GM21737 (cell line): ENCODE measurements around the gene SETBP1.

ENCODE experiments used
- ATAC-seq: cut with Tn5 transposase; IDR thresholded peaks from one replicate; pipeline ENCODE4 v1.9.1; 2021; ENCODE audit warnings: mild to moderate bottlenecking, moderate library complexity; ENCODE audit not compliant: unreplicated experiment

Gene SETBP1

GRCh38 chr18:44859263-44859662 is 178.6 kb downstream of the SETBP1 start:
- ATAC-seq: no peak

DNA sequence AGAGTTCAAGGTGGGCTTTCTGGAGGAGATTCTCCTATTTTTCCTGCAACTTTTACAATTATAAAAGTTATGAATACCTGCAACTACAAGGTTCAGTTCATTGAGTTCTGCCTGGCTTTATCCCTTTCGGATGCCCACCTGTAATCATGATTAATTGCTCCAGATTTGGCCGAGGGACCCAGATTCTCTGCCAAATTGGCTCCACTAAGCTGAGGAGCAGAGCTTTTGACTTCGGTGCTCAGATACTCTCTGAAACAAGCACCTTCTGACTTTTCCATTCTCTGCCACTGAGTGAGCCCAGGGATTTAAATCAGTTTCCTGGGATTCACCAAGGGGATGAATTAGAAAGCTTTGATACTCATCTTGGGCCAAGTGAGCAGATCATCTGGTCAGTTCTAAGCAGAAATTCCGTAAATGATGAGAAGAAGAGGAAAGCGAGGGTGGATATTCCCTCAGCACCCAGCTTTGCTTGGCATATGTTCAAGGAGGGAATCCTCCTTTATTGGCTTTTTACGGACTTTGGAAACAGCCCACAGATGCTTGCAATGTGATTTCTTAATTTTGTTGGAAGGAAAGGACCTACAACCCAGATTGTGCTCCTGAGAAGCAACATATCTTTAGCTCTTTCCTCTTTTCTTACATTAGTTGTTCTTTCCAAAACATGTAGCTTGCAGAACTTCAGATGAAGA is 179.2 kb downstream of the SETBP1 start:
- ATAC-seq: no peak

DNA sequence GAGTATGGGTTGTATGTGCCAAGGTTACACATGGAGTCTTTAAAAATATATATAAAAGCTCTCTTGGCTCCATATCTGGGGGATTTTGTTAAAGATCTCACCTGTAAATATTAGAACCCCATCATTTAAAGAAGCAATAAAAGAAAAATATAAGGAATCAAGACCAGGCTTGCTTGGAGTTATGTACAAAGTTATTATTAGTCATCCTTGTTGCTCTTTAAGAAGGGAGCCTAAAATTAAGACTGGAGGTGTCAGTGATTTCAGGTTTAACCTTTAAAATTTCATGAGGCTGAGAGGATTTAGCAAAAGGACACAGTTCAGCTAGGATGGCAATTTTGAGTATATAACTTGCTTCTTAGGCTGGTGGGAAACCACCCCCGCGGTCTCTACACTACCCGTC is 181.4 kb downstream of the SETBP1 start:
- no peak for ATAC-seq

- ATAC-seq: no peak
Measured at GRCh38 chr18:44866103-44866502, 185.4 kb downstream of the SETBP1 start.

DNA sequence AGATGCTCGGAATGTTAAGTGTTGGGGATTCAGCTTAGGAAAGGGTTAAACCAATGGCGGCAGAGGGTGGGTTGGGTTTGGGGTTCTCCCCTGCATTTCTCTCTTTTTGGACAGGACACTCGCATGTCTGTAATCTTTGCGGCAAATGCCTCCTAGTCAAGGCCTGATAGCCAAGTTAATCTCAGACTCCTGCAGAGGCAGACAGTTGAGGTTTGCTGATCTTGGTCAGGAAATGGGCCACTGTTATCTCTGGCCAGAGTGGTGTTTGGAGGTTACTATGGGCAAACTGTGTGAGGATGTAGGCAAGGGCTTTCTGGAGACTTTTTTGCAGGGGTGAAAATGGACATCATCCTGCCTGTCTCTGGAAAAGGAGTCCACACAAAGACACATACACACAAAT is 188.8 kb downstream of the SETBP1 start:
- no peak for ATAC-seq

- no peak for ATAC-seq
Measured at GRCh38 chr18:44870631-44871502, 190.2 kb downstream of the SETBP1 start.

DNA sequence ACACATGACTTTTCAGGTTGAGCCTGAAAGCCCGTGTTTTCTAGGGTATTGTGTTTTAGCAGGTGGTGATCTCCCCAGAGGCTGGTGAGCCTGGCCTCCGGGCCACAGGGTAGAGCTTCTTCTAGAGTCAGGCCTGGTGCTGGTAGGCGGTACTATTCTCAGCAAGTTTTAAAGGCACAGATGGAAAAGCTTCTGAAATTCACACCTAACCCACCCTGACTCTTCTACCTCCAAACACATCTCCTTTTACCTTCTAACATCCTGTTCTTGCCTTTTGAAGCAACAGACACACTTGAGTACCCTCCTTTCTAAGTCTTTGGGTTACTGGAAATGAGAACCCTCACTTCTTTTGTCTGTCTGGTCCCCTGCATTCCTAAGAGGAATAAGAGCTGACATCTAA is 191.1 kb downstream of the SETBP1 start:
- ATAC-seq: no peak

DNA sequence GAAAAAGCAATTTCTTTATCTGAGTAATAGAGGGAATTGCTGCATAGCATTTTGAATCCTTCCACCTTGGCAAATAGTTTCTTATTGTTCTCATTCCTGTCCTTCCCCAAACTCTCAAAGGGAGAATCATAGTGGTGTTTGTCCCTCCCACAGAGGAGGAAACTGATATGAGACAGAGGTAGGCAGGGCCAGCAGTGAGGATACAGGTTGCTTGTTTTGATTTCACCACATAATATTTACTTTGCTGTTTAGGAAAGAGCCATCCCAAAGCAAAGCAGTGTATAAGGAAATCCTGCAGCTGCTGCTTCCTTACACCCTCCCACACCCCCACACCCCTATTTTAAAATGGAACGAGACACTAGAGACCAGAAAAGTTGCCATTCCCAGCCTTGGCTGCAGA is 195.3 kb downstream of the SETBP1 start:
- no peak for ATAC-seq

DNA sequence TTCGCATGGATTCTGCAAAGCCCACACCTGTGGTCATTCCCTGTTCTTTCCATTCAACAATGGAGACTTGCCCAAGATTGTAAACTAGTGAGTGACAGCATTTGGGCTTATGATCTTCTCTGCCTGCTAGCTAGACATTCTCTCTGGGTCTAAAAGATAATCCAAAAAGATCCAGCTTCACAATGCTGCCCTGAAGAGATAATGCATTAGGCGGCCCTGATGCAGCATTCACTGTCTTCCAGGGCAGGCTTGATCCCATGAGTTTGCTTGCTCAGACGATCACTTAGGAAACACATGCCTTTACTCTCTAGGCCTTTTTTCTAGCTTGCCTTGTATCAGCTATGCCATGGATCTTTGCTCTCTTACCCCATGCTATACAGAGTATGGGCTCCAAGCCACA is 196.1 kb downstream of the SETBP1 start:
- ATAC-seq: no peak

DNA sequence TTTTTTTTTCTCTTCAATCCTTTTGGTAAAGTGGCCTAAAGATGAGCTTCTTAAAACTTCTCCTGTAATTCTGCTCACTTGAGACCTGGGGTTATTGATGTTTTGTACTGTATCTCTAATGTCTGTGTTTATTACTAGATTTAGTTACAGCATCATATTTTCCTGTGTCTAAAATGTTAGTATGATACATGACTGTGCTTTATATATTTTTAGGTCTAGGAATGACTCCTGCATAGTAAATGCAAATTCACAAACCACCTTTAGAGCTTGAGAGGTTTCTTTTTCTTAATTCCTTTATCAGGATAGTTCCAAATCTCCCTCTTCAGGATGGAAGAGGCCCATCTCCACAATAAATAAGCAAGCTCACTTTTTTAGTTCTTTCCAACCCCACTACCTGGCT is 197.6 kb downstream of the SETBP1 start:
- no peak for ATAC-seq

- ATAC-seq: no peak
Measured at GRCh38 chr18:44880170-44880569, 199.5 kb downstream of the SETBP1 start.

- ATAC-seq: no peak
Measured at GRCh38 chr18:44881461-44882162, 200.9 kb downstream of the SETBP1 start.

DNA sequence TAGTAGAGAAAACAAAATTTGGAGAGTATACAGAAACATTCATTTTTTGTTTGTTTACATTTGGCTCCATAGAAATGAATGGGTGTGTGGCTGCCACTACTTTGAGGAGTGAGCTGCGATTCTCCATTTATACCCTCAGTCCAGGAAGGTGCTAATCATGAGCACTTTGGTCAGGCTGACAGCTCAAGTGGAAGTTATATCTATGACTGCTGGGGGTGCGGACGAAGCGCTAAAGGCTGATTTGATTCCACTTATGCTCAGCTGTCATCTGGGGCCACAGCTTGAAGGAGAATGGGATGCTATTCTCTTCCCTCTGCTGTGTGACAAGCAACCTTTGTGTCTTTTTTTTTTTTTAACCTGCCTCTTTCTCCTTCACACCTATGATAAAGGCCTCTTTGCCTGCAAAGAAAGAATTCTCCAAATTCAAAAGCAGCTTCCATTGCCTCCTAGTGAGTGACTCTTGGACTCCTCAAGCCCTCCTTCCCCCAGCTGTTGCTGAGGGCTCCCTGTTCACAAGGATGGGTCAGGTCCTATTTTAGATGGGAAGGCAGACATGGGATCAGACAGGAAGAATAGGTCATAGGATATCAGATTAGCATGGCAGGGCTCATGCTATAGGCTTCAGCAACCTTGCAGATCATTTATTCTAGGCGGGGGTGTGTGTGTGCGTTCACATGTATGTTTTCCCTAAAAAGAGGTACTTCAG is 201.6 kb downstream of the SETBP1 start:
- ATAC-seq: no peak

GRCh38 chr18:44883671-44884070 is 203.0 kb downstream of the SETBP1 start:
- ATAC-seq: no peak

DNA sequence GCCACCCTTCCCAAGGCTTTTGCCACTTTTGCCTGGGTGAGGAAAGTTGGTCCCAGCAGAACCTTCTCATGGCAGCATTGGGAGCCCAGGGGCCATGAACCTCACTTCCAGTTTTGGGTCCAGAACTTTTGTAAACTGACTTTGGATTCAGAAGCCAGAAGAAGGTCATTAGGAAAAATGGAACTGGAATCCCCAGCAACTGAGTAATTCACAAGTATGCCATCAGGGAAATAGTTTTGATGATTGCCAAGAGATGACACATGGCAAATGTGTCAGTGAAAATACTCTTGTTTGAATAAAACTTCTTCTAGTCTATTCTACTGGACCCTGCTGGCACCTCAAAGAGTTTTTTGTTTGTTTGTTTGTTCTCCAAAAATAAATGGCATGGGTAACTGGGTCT is 203.7 kb downstream of the SETBP1 start:
- ATAC-seq: no peak

DNA sequence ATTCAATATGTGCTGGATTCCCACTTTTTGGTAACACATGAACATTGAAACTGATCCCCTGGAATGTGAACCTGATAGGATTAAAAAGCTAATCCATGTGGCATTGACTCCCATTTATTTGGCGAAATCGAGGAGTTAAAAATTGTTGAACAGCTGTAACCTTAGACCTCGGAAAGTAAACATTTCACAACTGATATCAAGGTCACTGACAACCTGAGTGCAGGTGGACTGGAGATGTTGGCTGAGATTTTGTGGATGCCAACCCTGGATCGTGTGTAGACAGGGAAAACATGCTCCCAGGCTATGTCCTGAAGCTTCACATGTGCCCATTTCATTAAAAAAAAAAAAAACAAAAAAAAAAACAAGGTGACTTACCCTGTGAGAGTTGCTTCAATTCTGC is 204.8 kb downstream of the SETBP1 start:
- no peak for ATAC-seq

- ATAC-seq: peak; percentile 87
Measured at GRCh38 chr18:44887227-44887631, 206.5 kb downstream of the SETBP1 start.

- no peak for ATAC-seq
Measured at GRCh38 chr18:44889111-44889510, 208.4 kb downstream of the SETBP1 start.

DNA sequence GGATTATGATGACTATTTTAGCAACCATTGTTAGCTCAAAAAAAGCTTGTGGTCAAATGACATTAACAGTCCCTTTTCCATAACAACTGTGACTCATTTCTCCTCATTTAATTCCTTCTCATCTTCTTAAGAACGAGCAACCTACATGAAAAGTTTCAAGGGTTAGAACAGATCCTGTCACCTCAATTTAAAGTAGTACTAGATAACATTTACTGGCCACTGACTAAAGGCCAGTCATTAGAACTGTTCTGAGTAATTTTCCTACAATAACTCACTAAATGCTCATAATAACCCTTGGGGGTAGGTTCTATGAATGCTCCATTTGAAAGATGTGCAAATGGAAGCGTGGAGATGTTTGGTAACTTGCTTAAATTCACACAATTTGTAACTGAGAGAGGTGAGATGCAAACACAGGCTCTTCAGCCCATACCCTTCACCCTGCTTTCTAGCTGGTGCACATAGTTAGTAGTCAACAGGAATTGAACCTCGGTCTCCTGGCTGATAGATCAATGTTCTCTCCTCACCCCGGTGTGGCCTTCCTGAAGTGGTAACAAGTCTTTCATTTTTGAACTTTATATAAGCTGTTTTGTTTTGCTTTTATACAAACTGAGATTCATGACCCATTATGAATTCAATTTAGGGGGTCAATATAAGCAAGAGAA is 212.5 kb downstream of the SETBP1 start:
- no peak for ATAC-seq

DNA sequence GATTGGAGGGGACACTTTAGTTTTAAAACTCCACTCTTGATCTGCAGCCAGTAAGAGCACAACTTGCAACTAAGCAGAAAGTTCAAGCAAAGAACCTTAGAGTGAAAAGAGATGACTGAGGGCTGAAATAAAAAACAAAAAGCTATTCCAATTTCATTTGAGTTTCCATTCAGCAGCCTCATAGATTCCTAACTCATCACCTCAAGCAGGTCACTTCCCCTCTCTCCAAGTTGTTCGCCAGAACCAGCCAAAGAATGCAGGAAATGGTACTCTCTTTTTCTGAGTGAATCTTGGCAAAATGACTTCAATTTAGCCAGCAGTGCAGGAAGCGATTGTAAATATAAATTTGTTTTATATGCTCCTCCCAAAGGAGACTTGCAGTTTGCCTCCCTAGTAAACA is 213.3 kb downstream of the SETBP1 start:
- ATAC-seq: no peak
